Measurements from ENCODE around the gene TFR2.

TFR2 gene

DNA sequence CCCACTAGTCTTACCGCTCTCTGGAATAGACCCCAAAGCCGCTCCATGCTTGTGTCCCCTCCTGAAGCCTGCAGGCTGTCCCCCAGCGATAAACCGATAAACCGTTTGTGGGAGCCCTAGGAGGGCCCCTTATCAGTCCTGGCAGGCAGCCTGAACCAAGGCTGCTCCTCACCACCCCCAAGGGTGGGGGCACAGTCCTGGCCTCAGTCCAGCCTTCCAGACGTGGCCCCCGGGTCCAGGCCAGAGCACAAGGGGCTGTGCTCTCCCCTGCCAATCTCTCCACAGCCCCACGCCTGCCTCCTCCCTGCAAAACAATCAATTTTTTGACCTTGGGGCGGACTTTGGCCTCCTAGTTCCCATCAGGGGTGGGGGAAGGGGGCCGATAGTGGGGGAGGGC lies at the start of gene TFR2:
Gene TFR2 (minus strand): TSS at position 90 of the 397 bp plus-strand sequence. CDS start 43 bp downstream, at position 47.
- DNase-seq = no peak

GRCh38 chr7:100689230-100690135 lies 48.1 kb upstream of the TFR2 start:
- DNase-seq = no peak

GRCh38 chr7:100688326-100688860 lies 47.0 kb upstream of the TFR2 start:
- no peak for DNase-seq

DNA sequence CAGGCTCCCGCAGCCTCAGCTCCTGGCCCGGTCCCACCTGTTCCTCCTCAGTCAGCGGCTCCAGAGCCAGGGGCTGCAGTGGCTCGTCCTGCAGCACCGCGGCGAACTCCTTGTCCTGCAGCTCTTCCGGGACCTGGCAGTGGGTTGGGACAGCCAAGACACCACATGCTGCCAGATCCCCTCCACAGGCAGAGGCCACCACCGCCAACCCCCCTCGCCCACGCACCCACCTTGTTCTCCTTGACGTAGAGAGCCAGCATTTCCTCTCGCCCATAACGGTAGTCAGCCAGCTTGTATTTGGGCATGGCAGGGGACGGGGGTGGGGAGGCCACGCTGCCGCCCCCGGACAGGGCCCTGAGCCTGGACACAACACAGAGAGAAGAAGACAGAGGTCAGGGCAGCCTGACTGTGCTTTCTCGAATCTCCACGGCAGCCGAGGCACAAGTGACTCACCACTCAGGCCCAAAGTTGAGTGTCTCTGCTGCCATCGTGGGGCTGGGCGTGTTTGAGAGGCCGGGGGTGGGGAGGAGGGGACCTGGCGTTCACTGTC lies 46.5 kb upstream of the TFR2 start:
- DNase-seq = no peak

DNA sequence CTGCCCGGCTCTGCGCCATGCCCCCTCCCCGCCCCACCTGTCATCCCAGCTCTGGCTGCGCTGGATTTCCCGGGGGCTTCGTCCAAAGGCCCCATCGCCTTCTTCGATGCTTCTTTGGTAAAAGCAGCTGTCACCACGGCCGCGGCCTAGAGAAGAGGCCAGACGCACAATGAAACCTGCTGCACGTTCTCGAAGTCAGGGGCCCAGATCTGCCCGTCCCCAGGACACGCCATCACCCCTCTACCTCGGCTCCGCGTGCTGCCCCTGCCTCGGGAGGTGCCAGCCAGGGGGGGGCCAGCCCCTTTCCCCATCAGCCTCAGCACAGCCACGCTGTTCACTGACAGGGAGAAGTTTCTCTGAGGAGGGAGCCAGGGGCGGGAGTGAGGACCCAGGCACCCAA lies 45.9 kb upstream of the TFR2 start:
- no peak for DNase-seq

GRCh38 chr7:100686822-100687211 lies 45.5 kb upstream of the TFR2 start:
- no peak for DNase-seq

DNA sequence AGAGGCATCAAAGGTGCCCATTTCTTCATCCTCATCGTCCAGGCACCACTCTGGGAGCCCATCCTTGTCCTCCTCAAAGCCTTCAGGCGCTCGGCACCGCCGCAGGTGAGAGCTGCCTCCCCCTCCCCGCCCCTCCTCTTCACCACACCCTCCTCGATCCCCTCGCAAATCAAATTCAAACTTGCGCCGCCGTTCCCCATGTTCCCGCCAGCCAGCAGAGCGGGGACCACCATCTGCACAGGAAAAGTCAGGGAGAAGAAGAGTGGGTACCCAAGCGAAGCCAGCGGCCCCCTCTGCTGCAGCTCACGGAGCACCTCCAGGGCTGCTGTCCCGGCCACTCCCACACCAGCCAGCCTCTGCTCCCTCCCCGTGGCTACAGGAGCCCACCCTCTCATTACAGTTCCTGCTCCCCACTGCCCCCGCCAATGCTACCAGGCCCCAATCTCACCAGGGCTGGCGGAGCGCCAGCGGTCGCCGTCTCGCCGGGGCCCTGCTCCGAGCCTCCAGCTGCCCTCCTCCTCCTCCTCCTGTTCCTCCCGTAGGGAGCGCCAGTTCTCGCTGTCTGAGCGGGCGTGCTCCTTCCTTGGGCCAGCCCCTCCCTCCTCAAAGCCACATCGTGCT lies 45.0 kb upstream of the TFR2 start:
- no peak for DNase-seq

GRCh38 chr7:100685631-100686145 lies 44.3 kb upstream of the TFR2 start:
- no peak for DNase-seq

DNA sequence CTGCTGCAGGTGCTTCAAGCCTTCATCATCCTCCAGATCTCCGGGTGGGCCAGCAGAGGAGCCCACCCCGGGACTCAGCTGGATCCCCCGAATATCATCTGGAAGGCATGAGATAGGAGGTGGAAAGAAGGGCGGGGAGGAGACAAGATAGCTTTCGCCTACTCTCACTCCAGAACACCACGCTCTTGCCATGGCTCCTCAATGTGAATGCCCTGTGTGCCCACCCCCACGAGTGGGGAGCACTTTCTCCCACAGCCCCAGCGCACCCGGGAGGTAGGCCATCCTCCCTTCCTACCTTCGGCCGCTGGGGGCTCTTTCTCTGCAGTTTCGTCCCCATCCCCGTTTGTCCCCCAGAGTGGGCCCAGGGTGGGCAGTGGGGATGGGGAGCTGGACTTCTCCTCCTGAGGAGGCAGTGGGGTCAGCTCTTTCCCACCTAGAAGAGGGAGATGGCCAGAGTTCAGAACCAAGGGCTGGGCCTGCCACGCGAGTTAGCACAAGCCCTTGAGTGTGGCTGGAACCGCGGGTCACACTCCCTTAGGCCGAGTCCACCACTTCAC lies 43.8 kb upstream of the TFR2 start:
- DNase-seq = no peak

DNA sequence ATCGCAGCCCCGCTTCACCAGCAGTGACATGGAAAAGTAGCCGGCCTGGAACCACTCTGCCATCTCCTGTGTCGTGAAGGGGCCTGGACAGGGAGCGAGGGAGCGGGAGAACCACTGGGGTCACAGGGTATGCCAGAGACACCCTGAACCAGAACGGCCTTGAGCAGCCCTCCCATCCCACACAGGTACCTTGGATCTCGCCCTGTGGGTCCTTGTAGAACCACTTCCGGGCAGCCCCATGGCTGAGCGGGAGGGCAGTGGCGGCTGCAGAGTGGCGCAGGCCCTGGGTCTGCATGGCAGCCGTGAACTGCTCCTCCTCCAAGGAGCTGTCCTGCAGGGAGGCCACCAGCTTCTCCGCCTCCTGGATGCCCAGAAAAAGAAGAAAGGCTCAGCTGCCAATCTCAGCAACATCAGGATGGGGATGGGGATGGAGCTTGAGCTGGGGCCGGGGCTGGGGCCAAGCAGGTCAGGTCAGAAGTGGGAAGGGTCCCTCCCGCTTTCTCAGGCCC lies 43.2 kb upstream of the TFR2 start:
- DNase-seq = no peak

- DNase-seq = no peak
These were observed 42.5 kb upstream of the TFR2 start for GRCh38 chr7:100683659-100684533.

GRCh38 chr7:100682991-100683658 lies 41.8 kb upstream of the TFR2 start:
- DNase-seq = no peak

DNA sequence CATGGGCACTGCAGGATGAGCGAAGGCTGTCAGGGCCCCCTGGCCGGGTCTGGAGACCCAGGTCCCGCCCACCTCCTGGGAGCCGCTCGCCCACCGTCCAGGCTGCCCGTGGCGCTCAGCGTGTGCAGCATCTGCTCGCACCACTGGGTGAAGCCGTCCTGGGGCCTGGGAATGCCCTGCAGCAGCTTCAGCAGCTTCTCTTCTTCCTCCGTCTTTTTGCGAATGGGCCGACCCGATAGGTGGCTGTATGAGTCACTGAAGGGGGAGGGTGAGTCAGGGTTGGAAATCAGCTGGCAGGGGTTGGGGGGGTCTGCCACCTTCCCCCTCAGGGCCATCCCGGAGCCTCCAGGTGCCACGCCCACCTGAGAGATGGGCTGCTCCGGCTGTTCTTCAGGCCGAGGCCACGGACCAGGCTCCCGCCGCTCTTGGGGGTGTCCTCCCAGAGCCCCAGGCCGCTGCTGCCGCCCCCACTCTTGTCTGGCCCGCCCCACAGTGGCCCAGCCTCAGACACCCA lies 40.9 kb upstream of the TFR2 start:
- DNase-seq = no peak

DNA sequence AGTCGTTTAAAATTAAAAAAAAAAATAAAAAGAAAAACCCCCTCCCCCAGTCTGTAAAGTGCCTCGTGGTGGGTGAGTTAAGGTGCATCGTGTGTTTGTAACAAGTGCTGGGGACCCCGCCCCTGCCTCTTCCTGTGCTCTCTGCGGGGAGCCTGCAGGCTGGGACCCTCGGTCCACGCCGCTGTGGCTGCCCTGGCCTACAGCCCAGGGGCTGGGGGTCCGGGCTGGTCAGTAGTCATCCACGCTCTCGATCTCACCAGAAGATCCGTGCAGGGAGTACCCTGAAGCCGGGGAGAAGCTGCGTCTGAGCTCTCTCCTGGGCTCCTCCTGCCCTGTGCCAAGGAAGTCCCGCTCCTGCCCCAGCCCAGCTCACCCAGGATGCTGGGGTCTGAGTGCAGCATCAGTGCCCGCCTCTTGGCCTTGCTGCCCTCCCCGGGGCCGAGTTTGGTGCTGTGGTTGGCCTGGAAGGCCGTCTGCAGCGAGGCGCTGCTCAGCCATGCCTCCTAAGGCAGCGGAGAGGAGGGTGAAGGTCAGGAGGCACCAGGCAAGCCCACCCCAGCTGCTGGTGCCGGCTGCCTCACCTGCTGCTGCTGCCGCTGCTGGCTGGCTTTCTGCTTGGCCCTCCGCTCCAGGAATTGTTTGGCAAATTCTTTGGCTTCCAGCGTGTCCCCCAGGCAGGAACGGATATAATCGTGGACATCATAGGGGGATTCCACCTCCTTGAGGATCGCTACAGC lies 40.3 kb upstream of the TFR2 start:
- DNase-seq = no peak

GRCh38 chr7:100680576-100681271 lies 39.4 kb upstream of the TFR2 start:
- DNase-seq = no peak

- no peak for DNase-seq
These were observed 38.7 kb upstream of the TFR2 start for GRCh38 chr7:100679927-100680575.

GRCh38 chr7:100679129-100679926 lies 38.0 kb upstream of the TFR2 start:
- DNase-seq = no peak
